ENCODE results near the gene HIVEP3.

- TF ChIP-seq CTCF (IDR thresholded peaks at IDR 0.05; ENCODE audit: insufficient read depth, low read length) (no peak), GABPA (IDR thresholded peaks at IDR 0.05; ENCODE audit: low read depth) (no peak), POLR2AphosphoS5 (IDR thresholded peaks at IDR 0.05; ENCODE audit: low read depth) (no peak)
These were observed 420.3 kb downstream of the HIVEP3 start for GRCh38 chr1:41498391-41498790.
